Prostate gland (tissue), 2 donors: ENCODE results near the gene PTRHD1.

ENCODE experiments used
- CTCF ChIP-seq, 4 experiments: fragments of 200-600 bp in 2 of 4; fragments of 450-650 bp in 2 of 4; sonication (generic) in 2 of 4; IDR thresholded peaks; 1 replicate in 3 of 4; 2 replicates in 1 of 4; pipeline ENCODE4 v1.5.1; 2016 to 2019; ENCODE audit warnings: antibody characterized with exemption in 4 of 4, mild to moderate bottlenecking in 2 of 4, moderate library complexity in 2 of 4
- POLR2A ChIP-seq: fragments of 450-650 bp; IDR thresholded peaks from one replicate; pipeline ENCODE4 v1.6.1; 2016; ENCODE audit warnings: antibody characterized with exemption, mild to moderate bottlenecking

GRCh38 chr2:24832931-24833701 lies 39.9 kb upstream of the PTRHD1 start:
- TF ChIP-seq CTCF (IDR thresholded peaks at IDR 0.05) (no peak), POLR2A (no peak)
